GDM1 (cell line): ENCODE data around the gene GRB14.
"Not testable (repeated sequence)": the region's sequence is repeated elsewhere in the genome, so short reads cannot be mapped to it uniquely, and the experiment has no call there.

Experiments used
- DNase-seq: peaks from one replicate; lab custom pipeline; 2025; lab: John Stamatoyannopoulos, UW

GRB14 gene

GRCh38 chr2:164495491-164496223, 125.6 kb downstream of the GRB14 start:
- no peak for DNase-seq

- no peak for DNase-seq
Observed at GRCh38 chr2:164485541-164485940, 135.7 kb downstream of the GRB14 start.

DNA sequence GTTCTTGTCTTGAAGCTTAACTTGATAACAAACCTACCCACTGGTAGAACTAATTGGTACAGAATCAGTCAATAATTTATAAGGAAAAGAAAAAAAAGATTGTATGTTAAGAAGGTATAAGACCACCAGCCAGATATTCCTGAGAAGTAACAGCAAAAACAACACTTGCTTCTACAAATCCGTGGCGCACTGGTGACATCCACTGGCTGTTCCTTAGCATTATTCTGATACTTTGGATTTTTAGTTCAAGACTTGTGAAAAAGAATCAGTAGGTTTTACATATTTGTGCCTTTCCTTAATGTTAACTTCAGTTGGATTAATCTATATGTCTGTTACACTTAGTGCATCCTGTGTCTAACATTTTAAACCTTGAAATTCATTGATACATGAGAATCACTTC, 141.8 kb downstream of the GRB14 start:
- DNase-seq = no peak

GRCh38 chr2:164478205-164478604, 143.1 kb downstream of the GRB14 start:
- DNase-seq = no peak

GRCh38 chr2:164474873-164475272, 146.4 kb downstream of the GRB14 start:
- DNase-seq = no peak

- no peak for DNase-seq
Observed at GRCh38 chr2:164473021-164473420, 148.3 kb downstream of the GRB14 start.

- DNase-seq = not testable (repeated sequence)
Observed at GRCh38 chr2:164465047-164465446, 156.2 kb downstream of the GRB14 start.

- DNase-seq = no peak
Observed at GRCh38 chr2:164464376-164464775, 156.9 kb downstream of the GRB14 start.

DNA sequence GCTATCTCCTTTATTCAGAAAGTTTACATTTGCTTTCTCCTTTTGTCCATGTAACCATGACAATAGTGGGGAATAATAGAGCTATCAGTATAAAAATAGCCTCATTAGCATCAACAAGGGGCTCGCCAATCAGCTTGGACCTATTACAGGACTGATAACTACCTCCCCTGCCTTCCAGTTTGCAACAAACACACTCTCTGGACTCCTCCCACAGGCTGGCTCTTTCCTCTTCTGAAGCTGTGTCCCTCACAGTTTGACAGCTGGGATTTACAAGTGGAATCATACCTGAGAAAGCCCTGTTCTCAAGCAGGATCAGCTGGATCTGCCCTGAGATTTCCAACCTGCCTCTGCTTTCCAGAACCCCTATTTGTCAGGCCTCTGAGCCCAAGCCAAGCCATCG, 162.5 kb downstream of the GRB14 start:
- no peak for DNase-seq

- DNase-seq = no peak
Observed at GRCh38 chr2:164457271-164457670, 164.0 kb downstream of the GRB14 start.

GRCh38 chr2:164456619-164457018, 164.7 kb downstream of the GRB14 start:
- no peak for DNase-seq

DNA sequence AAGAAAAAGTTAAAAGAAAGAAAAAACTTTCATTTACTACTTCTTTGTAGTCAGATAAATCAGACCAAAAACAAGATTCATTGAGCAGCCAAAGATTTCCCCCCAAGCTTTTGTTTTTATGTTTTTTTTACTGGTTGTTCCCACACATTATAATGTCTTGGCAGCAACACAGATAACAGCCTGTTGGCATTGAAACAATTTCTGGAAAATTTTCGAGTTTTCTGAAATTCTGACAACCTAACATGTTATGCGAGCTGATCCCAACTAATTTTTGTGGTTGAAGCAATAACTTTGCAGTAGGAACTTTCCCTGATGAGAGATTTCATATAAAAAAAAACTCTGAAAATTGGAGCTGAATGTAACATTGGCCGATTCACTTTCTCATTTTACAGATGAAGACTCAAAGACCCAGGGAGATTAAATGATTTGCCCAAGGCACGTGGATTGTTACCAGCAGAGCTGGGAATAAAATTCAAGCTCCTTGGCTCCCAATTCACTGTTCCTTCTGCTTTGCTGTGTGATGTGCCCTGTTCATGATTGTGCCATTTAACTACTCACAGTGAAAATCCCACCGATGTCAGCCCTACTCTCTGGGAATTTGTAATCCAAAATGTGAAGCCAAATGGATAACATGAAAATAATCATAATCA, 167.5 kb downstream of the GRB14 start:
- no peak for DNase-seq

- no peak for DNase-seq
Observed at GRCh38 chr2:164450278-164450677, 171.0 kb downstream of the GRB14 start.

GRCh38 chr2:164449706-164450105, 171.6 kb downstream of the GRB14 start:
- no peak for DNase-seq

DNA sequence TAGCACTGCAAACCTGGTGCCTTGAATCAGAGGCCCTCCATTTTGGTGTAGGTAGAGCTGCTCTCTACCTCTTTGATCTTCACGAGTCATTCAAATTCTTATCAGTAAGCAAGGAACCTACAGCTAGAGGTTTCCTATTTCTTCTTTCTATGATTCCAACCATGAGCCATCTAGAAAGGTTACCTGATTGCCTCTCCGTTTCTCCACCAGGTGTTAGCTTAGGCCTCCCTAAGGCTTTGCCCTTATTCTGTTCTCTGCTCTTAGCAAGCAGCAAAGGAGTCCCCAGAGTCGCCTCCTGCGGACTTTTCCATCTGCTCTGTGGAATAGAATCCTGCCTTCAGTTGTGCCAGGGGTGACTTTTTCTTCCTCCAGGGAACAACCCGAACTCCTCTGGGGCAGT, 173.6 kb downstream of the GRB14 start:
- DNase-seq = no peak
